Neural cell (in vitro differentiated cells): ENCODE data around the gene UBXN10. TPM values are rescaled to one million over a fixed set of nuclear protein-coding genes. Genes with fewer than 3 reads are reported as not detected.

ENCODE experiments used
- H2AFZ ChIP-seq: fragments of 200-600, 300-800 bp; sonication (generic), shearing (Covaris generic); 2 replicates; pipeline ENCODE4 v1.6.0; 2014; ENCODE audit warnings: low read depth, mild to moderate bottlenecking, antibody characterized with exemption, low read length, moderate library complexity
- H3F3A ChIP-seq: fragments of 200-600 bp; shearing (Covaris generic); 2 replicates; pipeline ENCODE4 v1.6.1; 2016; ENCODE audit warnings: mild to moderate bottlenecking, moderate library complexity, mixed read lengths, antibody characterized with exemption, low read length; ENCODE audit not compliant: insufficient read depth, poor library complexity, severe bottlenecking
- H3K27ac ChIP-seq: fragments of 200-600, 300-800 bp; sonication (generic), shearing (Covaris generic); 2 replicates; pipeline ENCODE4 v1.5.1; 2014; ENCODE audit warnings: mild to moderate bottlenecking, low read length, moderate library complexity
- H3K27me3 ChIP-seq: fragments of 300-800, 200-600 bp; sonication (generic), shearing (Covaris generic); 2 replicates; pipeline ENCODE4 v1.6.0; 2014; ENCODE audit warnings: mild to moderate bottlenecking, low read depth, low read length, moderate library complexity; ENCODE audit not compliant: insufficient read depth
- H3K36me3 ChIP-seq: fragments of 300-800, 200-600 bp; sonication (generic), shearing (Covaris generic); 2 replicates; pipeline ENCODE4 v1.5.1; 2014; ENCODE audit warnings: mild to moderate bottlenecking, antibody characterized with exemption, low read length, moderate library complexity; ENCODE audit not compliant: insufficient read depth
- H3K4me2 ChIP-seq: fragments of 300-800, 200-600 bp; sonication (generic), shearing (Covaris generic); 2 replicates; pipeline ENCODE4 v1.6.0; 2014; ENCODE audit warnings: mild to moderate bottlenecking, low read length
- H3K4me3 ChIP-seq: fragments of 300-800, 200-600 bp; sonication (generic), shearing (Covaris generic); 2 replicates; pipeline ENCODE4 v1.5.1; 2014; ENCODE audit warnings: mild to moderate bottlenecking, low read length, moderate library complexity
- H3K79me2 ChIP-seq: fragments of 200-600 bp; shearing (Covaris generic); replicated peaks from 2 replicates; pipeline ENCODE4 v1.6.0; 2014; ENCODE audit warnings: mild to moderate bottlenecking, low read length, moderate library complexity; ENCODE audit not compliant: insufficient read depth
- H3K9ac ChIP-seq: fragments of 300-800, 200-600 bp; sonication (generic), shearing (Covaris generic); 2 replicates; pipeline ENCODE4 v1.6.1; 2016; ENCODE audit warnings: mild to moderate bottlenecking, low read length, mixed read lengths
- H3K9me2 ChIP-seq: fragments of 200-600 bp; shearing (Covaris generic); 2 replicates; pipeline ENCODE4 v1.6.1; 2016; ENCODE audit warnings: mild to moderate bottlenecking, low read length, mixed read lengths; ENCODE audit not compliant: insufficient read depth
- H3K9me3 ChIP-seq: fragments of 200-600, 300-800 bp; sonication (generic), shearing (Covaris generic); 2 replicates; pipeline ENCODE4 v1.6.1; 2016; ENCODE audit warnings: mild to moderate bottlenecking, mixed run types, low read length, moderate library complexity, mixed read lengths
- H4K20me1 ChIP-seq: fragments of 200-600 bp; shearing (Covaris generic); 2 replicates; pipeline ENCODE4 v1.6.1; 2016; ENCODE audit warnings: mild to moderate bottlenecking, mixed run types; ENCODE audit not compliant: insufficient read depth
- EP300 ChIP-seq: fragments of 450-650 bp; conservative IDR thresholded peaks from 2 replicates; pipeline ENCODE4 v1.6.1; 2014; ENCODE audit warnings: antibody characterized with exemption, mild to moderate bottlenecking, moderate library complexity; ENCODE audit not compliant: poor library complexity, severe bottlenecking
- EZH2 ChIP-seq: fragments of 200-600, 300-800 bp; shearing (Covaris generic), sonication (generic); IDR thresholded peaks from 2 replicates; pipeline ENCODE4 v1.6.1; 2014; ENCODE audit warnings: antibody characterized with exemption, low read length, borderline replicate concordance, mild to moderate bottlenecking; ENCODE audit not compliant: insufficient read depth, poor library complexity, severe bottlenecking
- MXI1 ChIP-seq: fragments of 450-650 bp; conservative IDR thresholded peaks from 2 replicates; pipeline ENCODE4 v1.6.1; 2014; ENCODE audit warnings: antibody characterized with exemption, mild to moderate bottlenecking; ENCODE audit not compliant: poor library complexity, severe bottlenecking
- POLR2AphosphoS5 ChIP-seq: IDR thresholded peaks from 2 replicates; pipeline ENCODE4 v1.6.1; 2012
- RAD21 ChIP-seq: fragments of 450-650 bp; conservative IDR thresholded peaks from 2 replicates; pipeline ENCODE4 v1.6.1; 2014; ENCODE audit warnings: antibody characterized with exemption, mild to moderate bottlenecking, moderate library complexity
- REST ChIP-seq: IDR thresholded peaks from 2 replicates; pipeline ENCODE4 v1.6.1; 2012; ENCODE audit warnings: borderline replicate concordance
- SMC3 ChIP-seq: fragments of 450-650 bp; conservative IDR thresholded peaks from 2 replicates; pipeline ENCODE4 v1.6.1; 2014; ENCODE audit warnings: antibody characterized with exemption, mild to moderate bottlenecking, moderate library complexity; ENCODE audit not compliant: poor library complexity
- TAF1 ChIP-seq: IDR thresholded peaks from 2 replicates; pipeline ENCODE4 v1.6.1; 2012; ENCODE audit warnings: low read depth
- polyA plus RNA-seq: library from polyadenylated mRNA; depleted of rRNA; stranded (reverse); fragments of >200 nt; gene quantifications from 2 replicates; pipeline ENCODE4 v1.2.3, GENCODE V29; 2014
- TF ChIP-seq, protein P1 (sequence below): fragments of 450-650 bp; IDR thresholded peaks from 2 replicates; pipeline ENCODE4 v1.5.1; 2014; ENCODE audit warnings: antibody characterized with exemption, mild to moderate bottlenecking, moderate library complexity; ENCODE audit not compliant: poor library complexity, severe bottlenecking

UBXN10 gene
- polyA plus RNA-seq, 1 donor from 2014 or later = 0.64 TPM

DNA sequence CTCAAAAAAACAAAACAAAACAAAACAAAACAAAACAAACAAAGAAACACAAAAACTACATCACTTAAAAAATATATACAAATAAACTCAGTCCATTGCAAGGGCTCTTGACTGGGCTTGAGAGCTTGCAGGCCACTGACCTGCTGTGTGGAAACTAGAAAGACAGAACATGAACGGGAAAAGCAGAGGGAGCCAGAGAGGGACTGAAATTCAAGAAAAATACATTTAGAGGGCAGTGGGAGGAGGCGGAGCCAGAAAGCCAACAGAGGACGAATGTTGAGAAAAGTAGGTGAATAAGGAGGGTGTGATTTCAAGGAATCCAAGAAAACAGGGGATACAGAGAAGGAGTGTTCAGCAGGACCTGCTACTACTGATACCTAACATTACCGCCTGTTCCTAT is 41.8 kb downstream of the UBXN10 start:
- Histone ChIP-seq H2AFZ (no peak overlapping the region), H3K36me3 (no peaks in the 10 kb centered on the region), H3K27me3 (no peaks in the 10 kb centered on the region), H3K9ac (no peak overlapping the region), H3F3A (no peaks in the 10 kb centered on the region), H3K9me2 (no peaks in the 10 kb centered on the region), H3K79me2 (no peaks in the 10 kb centered on the region), H3K27ac (no peak overlapping the region), H3K9me3 (no peaks in the 10 kb centered on the region), H3K4me3 (no peak overlapping the region), H3K4me2 (no peak overlapping the region), H4K20me1 (no peaks in the 10 kb centered on the region)
- TF ChIP-seq EP300 = no peak
- TF ChIP-seq, protein P1, sequence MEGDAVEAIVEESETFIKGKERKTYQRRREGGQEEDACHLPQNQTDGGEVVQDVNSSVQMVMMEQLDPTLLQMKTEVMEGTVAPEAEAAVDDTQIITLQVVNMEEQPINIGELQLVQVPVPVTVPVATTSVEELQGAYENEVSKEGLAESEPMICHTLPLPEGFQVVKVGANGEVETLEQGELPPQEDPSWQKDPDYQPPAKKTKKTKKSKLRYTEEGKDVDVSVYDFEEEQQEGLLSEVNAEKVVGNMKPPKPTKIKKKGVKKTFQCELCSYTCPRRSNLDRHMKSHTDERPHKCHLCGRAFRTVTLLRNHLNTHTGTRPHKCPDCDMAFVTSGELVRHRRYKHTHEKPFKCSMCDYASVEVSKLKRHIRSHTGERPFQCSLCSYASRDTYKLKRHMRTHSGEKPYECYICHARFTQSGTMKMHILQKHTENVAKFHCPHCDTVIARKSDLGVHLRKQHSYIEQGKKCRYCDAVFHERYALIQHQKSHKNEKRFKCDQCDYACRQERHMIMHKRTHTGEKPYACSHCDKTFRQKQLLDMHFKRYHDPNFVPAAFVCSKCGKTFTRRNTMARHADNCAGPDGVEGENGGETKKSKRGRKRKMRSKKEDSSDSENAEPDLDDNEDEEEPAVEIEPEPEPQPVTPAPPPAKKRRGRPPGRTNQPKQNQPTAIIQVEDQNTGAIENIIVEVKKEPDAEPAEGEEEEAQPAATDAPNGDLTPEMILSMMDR = no peak
- no peak for TF ChIP-seq MXI1
- TF ChIP-seq TAF1 = no peak
- TF ChIP-seq POLR2AphosphoS5 = no peak
- no peak for TF ChIP-seq RAD21
- no peak for TF ChIP-seq EZH2
- TF ChIP-seq REST = no peak
- no peak for TF ChIP-seq SMC3

DNA sequence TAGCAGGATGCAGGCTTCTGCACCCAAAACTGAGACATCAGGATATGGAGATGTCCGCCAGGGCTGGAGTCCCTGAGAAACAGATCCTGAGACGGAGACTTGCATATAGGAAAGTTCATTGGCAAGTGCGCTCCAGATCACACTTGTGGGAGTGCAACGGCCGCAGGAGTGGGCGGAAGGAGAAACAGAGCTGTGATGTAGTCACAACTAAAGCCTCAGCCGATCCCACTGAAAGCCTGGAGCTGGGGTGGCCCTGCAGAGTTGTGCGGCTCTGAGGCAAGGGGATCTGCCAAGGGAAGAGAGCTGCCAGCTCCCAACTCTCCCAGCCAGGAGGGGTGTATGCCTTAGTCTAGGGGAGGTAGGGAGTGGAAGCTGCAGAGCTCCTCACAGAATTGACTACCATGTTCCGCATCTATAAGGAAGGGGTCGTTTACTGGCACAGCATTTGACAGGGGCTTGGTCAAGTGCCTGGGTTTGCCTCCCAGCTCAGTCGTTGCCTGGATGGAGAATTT is 42.5 kb downstream of the UBXN10 start:
- H3K9me2 ChIP-seq = no peaks in the 10 kb centered on the region
- H3F3A ChIP-seq = peaks cover 4% of the 10 kb centered on the region
- no peaks in the 10 kb centered on the region for H4K20me1 ChIP-seq
- no peaks in the 10 kb centered on the region for H3K9me3 ChIP-seq
- no peaks in the 10 kb centered on the region for H3K27me3 ChIP-seq
- no peak overlapping the region for H3K4me3 ChIP-seq
- no peak overlapping the region for H3K4me2 ChIP-seq
- H3K36me3 ChIP-seq = no peaks in the 10 kb centered on the region
- no peaks in the 10 kb centered on the region for H3K79me2 ChIP-seq
- TF ChIP-seq MXI1 (no peak), EZH2 (no peak), TAF1 (no peak), EP300 (no peak), REST (no peak), RAD21 (no peak), POLR2AphosphoS5 (no peak), SMC3 (no peak)
- TF ChIP-seq, protein P1 = no peak
- H3K9ac ChIP-seq = no peak overlapping the region
- H2AFZ ChIP-seq = no peak overlapping the region
- H3K27ac ChIP-seq = no peak overlapping the region
